Spleen (tissue), 7 donors: ENCODE results near the gene LGALSL.

ENCODE experiments used
- POLR2AphosphoS5 ChIP-seq, 3 donors: sonication (generic); formaldehyde crosslinking; IDR thresholded peaks; one replicate each; pipeline ENCODE4 v1.5.1; 2017; ENCODE audit warnings: antibody characterized with exemption in 3 of 3
- TF ChIP-seq, protein P1 (sequence below), 11 experiments: fragments of 200-600 bp in 7 of 11; fragments of 450-650 bp in 4 of 11; sonication (generic) in 4 of 11; IDR thresholded peaks in 8 of 11; conservative IDR thresholded peaks in 3 of 11; 1 replicate in 7 of 11; 2 replicates in 4 of 11; pipeline versions ENCODE4 v1.4.0 to v1.8.0; 2016 to 2021; ENCODE audit warnings: antibody characterized with exemption in 11 of 11, inconsistent platforms in 4 of 11, mild to moderate bottlenecking in 1 of 11
- donor health status: DM: no; HTN: no; CAD: no; lungs with moderate emphysema.
- donor health status: DM: no; HTN: no; CAD: no.
- donor health status: DM: no; HTN: no; CAD: no.

DNA sequence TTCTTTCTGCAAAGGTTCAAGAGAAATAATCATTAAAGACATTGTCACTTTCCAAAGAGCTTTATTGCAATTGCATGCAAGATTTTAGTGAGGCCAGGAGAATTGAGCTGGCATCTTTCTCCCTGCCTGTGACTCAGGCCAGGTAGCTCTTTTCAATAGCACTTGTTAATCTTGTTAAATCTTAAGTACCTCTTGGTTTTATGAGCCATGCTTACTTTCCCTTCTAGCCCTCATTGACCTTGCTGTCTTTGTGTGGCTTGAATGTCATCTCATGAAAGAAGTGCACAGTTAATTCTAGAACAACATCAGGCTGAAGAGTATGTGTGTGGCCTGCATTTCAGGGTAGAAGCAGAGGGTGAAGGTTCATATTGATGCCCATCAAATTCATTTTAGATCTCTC, 14.8 kb upstream of the LGALSL start:
- no peak for TF ChIP-seq POLR2AphosphoS5 (IDR thresholded peaks at IDR 0.05)
- TF ChIP-seq, protein P1, sequence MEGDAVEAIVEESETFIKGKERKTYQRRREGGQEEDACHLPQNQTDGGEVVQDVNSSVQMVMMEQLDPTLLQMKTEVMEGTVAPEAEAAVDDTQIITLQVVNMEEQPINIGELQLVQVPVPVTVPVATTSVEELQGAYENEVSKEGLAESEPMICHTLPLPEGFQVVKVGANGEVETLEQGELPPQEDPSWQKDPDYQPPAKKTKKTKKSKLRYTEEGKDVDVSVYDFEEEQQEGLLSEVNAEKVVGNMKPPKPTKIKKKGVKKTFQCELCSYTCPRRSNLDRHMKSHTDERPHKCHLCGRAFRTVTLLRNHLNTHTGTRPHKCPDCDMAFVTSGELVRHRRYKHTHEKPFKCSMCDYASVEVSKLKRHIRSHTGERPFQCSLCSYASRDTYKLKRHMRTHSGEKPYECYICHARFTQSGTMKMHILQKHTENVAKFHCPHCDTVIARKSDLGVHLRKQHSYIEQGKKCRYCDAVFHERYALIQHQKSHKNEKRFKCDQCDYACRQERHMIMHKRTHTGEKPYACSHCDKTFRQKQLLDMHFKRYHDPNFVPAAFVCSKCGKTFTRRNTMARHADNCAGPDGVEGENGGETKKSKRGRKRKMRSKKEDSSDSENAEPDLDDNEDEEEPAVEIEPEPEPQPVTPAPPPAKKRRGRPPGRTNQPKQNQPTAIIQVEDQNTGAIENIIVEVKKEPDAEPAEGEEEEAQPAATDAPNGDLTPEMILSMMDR (IDR thresholded peaks at IDR 0.05 in 8 of 11, conservative IDR thresholded peaks at IDR 0.05 in 3 of 11), result no peak
